GM20000 (cell line): ENCODE data around the gene AIG1.

Experiments used
- DNase-seq: peaks from one replicate; pipeline ENCODE4 v3.0.0; 2012; ENCODE audit warnings: low spot score
- TF ChIP-seq, protein P1 (sequence below): IDR thresholded peaks from 2 replicates; pipeline ENCODE4 v1.5.1; 2012; ENCODE audit warnings: mild to moderate bottlenecking, control low read depth; ENCODE audit errors: extremely low read depth, missing control alignments

The AIG1 gene

DNA sequence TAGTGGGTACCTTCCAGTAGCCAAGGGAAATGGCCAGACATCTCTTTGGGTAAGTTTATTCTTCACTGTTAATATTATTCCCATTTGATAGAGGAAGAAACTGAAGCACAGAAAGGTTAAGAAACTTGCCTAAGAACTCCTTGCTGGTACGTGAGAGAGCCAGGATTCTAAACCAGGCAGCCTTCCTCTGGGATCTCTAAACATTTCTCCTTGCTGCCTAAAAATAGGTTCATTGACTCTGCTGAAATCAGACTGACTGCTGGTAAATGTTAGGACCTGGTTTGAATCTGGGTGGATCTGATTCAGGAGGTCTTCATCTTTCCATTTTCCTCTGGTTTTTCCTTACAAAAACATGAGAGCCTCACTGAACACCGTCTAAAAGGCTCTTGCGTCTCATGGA lies 186.9 kb downstream of the AIG1 start:
- DNase-seq: no peak
- TF ChIP-seq, protein P1, sequence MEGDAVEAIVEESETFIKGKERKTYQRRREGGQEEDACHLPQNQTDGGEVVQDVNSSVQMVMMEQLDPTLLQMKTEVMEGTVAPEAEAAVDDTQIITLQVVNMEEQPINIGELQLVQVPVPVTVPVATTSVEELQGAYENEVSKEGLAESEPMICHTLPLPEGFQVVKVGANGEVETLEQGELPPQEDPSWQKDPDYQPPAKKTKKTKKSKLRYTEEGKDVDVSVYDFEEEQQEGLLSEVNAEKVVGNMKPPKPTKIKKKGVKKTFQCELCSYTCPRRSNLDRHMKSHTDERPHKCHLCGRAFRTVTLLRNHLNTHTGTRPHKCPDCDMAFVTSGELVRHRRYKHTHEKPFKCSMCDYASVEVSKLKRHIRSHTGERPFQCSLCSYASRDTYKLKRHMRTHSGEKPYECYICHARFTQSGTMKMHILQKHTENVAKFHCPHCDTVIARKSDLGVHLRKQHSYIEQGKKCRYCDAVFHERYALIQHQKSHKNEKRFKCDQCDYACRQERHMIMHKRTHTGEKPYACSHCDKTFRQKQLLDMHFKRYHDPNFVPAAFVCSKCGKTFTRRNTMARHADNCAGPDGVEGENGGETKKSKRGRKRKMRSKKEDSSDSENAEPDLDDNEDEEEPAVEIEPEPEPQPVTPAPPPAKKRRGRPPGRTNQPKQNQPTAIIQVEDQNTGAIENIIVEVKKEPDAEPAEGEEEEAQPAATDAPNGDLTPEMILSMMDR: no peak

DNA sequence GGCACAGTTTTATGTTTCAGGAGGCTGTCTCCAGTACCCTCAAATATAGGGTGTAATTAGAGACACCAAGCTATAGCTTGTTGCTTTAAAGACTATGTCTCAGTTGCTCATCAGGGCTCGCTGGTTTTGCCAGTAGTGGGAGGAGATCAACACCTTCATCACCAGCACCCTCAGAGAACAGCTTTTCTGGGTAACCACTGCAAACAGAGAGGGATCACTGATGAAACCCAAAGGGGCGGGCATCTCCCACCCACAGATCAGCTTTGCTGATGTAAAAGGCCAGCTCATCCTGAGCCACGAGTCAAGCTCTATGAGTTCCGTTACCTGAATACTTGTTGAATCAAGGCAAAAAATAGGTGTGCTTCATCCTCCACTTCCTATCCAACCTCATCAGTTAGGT lies 187.7 kb downstream of the AIG1 start:
- TF ChIP-seq, protein P1: no peak
- no peak for DNase-seq

DNA sequence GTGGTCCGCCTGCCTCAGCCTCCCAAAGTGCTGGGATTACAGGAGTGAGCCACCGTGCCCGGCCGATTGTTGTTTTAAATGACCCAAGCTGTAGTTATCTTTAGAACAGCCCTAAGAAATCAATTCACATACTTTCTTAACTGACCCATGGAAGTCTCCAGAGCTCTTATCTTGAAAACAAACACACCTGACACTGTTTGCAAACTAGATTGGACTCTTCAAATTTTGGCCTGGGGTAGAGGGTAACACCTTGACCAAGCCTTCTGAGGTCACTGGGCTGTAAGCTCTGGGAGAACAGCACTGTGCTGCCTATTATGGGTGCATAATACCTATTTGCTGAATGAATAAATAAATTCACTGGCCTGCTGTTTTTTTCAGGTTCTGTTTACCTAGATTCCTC lies 190.6 kb downstream of the AIG1 start:
- TF ChIP-seq, protein P1: no peak
- no peak for DNase-seq

DNA sequence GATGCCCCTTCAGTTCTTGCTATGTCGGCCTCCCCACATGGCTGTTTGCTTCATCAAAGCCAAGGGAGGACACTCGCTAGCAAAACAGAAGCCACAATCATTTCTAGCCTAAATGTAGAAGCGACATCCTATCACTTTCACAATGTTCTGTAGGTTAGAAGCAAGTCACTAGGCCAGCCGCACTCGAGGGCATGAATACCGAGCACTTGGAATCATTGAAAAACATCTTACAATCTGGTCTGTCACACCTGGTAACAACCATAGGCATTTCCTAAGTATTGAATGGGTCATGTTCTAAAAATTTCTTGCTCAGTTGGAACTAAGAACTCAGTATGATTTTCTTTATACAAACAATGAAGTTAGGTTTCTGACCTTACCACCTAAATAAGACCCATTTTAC lies 192.3 kb downstream of the AIG1 start:
- TF ChIP-seq, protein P1: no peak
- DNase-seq: no peak

DNA sequence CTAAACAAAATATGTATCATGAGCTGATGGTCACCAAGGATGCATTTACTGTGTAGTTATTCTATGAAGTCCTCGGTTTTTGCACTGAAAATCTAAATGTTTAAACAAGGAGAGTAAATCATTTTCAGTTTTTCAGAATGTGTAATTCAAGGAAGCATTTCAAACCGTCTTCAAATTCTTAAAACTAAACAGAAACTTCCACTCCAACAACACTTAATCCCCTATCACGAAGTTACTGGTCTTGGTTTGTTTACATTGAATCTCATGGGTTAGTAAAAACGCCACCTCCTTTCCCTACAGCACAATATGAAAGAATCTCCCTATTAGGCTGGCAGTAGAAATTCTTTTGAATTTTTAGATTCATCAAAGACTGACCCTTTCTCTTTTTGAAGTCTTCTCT lies 192.9 kb downstream of the AIG1 start:
- no peak for DNase-seq
- TF ChIP-seq, protein P1: no peak

DNA sequence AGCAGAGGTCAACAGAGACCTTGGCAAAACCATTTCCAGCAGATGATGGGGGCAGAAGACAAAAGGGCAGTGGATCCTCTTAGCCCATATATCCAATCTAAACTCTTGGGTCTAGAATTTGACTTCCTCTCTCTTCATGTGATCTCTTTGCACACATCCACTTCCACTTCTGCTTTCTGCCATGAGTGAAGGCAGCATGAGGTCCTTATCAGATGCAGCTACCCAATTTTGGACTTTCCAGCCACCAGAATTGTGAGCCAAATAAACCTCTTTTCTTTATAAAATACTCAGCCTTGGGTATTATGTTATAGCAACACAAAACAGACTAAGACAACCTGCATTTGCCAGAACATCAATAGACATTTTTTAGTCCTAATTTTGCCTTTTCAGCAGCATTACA lies 198.3 kb downstream of the AIG1 start:
- TF ChIP-seq, protein P1: no peak
- DNase-seq: no peak

DNA sequence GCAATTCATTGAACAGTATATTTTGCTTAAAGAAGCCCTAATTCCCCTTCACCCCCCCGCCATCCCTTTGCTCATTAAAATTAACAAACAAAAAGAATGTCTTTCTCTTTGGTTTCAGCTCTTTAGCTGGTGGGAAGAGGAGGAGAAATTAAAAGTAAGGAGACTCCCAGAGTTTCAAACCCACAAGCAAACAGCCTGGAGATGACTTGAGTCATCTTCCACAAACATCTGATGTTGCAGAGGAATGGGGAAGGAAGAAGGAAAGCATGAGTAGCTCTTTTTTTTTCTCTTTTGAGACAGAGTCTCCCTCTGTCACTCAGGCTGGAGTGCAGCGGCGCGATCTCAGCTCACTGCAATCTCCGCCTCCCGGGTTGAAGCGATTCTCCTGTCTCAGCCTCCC lies 200.2 kb downstream of the AIG1 start:
- TF ChIP-seq, protein P1: no peak
- no peak for DNase-seq

DNA sequence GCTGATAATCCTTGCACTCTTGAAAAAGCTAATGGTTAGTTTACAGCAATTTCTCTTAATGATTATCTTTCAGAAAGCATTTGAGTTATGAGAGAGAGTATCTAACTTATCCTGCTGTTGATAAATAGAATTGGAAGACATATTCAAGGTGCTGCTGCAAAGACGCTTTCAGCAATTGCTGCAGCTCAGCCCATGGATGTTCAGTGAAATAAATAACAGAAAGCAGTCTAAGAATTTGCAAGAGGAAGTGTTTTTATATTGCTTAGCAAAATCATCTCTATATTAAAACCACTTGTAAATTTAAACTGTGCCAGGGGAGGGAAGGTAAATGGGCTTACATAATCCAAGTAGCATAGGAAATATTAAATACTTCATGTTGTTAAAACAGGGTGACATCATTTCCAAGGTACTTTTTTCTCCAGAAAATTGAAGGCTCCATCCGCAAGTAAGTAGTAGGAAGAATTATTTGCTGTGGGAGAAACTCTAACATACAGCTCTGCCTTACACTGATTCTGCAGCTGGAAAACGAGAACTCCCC lies 201.3 kb downstream of the AIG1 start:
- TF ChIP-seq, protein P1: no peak
- DNase-seq: no peak
